Measurements from ENCODE around the gene DAPK2.

DAPK2 gene

DNA sequence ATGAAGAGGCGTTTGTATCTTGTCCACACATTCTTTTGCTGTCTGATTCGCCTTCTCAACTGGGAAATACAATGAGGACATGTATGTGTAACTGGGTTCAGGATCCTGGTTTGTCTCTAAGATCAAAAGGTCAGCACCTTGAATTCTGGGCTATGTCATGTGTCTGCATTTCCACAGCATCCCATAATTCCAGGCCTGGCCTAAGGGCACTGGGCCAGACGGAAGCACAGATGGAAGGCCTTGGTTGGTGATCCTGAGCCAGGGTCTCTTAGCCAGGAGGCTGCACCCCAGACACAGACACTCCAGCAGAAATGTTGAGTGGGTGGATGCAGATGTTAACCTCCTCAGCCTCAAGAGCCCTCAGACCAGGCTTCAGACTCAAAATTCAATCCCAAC is 188.8 kb downstream of the DAPK2 start:
- DNase-seq (ENCODE audit: extremely low spot score, insufficient read length, low read depth) (no peak), FAIRE-seq (no peak)

Data from GM18507 (cell line).